ENCODE measurements around the gene ATP4A. TPM values are rescaled to one million over a fixed set of nuclear protein-coding genes. Genes with fewer than 3 reads are reported as not detected.

The ATP4A gene
- polyA plus RNA-seq, 1 donor from 2014 or later: not detected

DNA sequence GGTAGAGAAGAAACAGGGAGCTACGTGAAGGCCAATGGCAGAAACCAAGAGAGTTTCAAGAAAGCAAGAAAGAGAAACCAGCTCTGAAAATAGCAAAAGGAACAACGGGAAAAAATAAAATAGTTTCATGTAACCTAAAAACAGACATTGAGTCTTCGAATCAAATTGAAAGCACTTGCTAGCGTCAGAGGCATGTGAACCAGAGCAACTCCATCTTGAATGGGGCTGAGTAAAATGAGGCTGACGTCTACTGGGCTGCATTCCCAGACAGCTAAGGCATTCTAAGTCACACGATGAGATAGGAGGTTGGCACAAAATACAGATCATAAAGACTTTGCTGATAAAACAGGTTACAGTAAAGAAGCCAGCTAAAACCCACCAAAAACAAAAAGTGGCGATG lies 15.2 kb upstream of the ATP4A start:
- Histone ChIP-seq H3K27ac (ENCODE audit: low read length) (no peak overlapping the region), H3K9ac (ENCODE audit: low read length) (no peak overlapping the region), H2AFZ (ENCODE audit: low read depth, low read length) (no peak overlapping the region), H3K36me3 (ENCODE audit: insufficient read depth, low read length) (no peaks in the 10 kb centered on the region), H3K4me2 (ENCODE audit: low read length) (no peak overlapping the region), H4K20me1 (ENCODE audit: insufficient read depth) (no peaks in the 10 kb centered on the region), H3K9me3 (ENCODE audit: low read length) (no peaks in the 10 kb centered on the region), H3K79me2 (replicated peaks; ENCODE audit: insufficient read depth, low read length) (no peaks in the 10 kb centered on the region), H3K9me2 (ENCODE audit: insufficient read depth, low read length) (no peaks in the 10 kb centered on the region), H3F3A (ENCODE audit: insufficient read depth, low read length, poor library complexity, severe bottlenecking) (no peaks in the 10 kb centered on the region), H3K27me3 (ENCODE audit: insufficient read depth, low read depth, low read length) (no peaks in the 10 kb centered on the region), H3K4me3 (ENCODE audit: low read length) (no peak overlapping the region)
- TF ChIP-seq EP300 (conservative IDR thresholded peaks at IDR 0.05; ENCODE audit: poor library complexity, severe bottlenecking): no peak
- TF ChIP-seq SMC3 (conservative IDR thresholded peaks at IDR 0.05; ENCODE audit: poor library complexity): no peak
- TF ChIP-seq RAD21 (conservative IDR thresholded peaks at IDR 0.05): no peak
- no peak for TF ChIP-seq TAF1 (IDR thresholded peaks at IDR 0.05; ENCODE audit: low read depth)
- TF ChIP-seq, protein P1, sequence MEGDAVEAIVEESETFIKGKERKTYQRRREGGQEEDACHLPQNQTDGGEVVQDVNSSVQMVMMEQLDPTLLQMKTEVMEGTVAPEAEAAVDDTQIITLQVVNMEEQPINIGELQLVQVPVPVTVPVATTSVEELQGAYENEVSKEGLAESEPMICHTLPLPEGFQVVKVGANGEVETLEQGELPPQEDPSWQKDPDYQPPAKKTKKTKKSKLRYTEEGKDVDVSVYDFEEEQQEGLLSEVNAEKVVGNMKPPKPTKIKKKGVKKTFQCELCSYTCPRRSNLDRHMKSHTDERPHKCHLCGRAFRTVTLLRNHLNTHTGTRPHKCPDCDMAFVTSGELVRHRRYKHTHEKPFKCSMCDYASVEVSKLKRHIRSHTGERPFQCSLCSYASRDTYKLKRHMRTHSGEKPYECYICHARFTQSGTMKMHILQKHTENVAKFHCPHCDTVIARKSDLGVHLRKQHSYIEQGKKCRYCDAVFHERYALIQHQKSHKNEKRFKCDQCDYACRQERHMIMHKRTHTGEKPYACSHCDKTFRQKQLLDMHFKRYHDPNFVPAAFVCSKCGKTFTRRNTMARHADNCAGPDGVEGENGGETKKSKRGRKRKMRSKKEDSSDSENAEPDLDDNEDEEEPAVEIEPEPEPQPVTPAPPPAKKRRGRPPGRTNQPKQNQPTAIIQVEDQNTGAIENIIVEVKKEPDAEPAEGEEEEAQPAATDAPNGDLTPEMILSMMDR (IDR thresholded peaks at IDR 0.05; ENCODE audit: poor library complexity, severe bottlenecking): no peak
- TF ChIP-seq MXI1 (conservative IDR thresholded peaks at IDR 0.05; ENCODE audit: poor library complexity, severe bottlenecking): no peak
- TF ChIP-seq EZH2 (IDR thresholded peaks at IDR 0.05; ENCODE audit: borderline replicate concordance, insufficient read depth, low read length, poor library complexity, severe bottlenecking): no peak
- TF ChIP-seq, protein P2, sequence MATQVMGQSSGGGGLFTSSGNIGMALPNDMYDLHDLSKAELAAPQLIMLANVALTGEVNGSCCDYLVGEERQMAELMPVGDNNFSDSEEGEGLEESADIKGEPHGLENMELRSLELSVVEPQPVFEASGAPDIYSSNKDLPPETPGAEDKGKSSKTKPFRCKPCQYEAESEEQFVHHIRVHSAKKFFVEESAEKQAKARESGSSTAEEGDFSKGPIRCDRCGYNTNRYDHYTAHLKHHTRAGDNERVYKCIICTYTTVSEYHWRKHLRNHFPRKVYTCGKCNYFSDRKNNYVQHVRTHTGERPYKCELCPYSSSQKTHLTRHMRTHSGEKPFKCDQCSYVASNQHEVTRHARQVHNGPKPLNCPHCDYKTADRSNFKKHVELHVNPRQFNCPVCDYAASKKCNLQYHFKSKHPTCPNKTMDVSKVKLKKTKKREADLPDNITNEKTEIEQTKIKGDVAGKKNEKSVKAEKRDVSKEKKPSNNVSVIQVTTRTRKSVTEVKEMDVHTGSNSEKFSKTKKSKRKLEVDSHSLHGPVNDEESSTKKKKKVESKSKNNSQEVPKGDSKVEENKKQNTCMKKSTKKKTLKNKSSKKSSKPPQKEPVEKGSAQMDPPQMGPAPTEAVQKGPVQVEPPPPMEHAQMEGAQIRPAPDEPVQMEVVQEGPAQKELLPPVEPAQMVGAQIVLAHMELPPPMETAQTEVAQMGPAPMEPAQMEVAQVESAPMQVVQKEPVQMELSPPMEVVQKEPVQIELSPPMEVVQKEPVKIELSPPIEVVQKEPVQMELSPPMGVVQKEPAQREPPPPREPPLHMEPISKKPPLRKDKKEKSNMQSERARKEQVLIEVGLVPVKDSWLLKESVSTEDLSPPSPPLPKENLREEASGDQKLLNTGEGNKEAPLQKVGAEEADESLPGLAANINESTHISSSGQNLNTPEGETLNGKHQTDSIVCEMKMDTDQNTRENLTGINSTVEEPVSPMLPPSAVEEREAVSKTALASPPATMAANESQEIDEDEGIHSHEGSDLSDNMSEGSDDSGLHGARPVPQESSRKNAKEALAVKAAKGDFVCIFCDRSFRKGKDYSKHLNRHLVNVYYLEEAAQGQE (IDR thresholded peaks at IDR 0.05; ENCODE audit: borderline replicate concordance): no peak
- no peak for TF ChIP-seq POLR2AphosphoS5 (IDR thresholded peaks at IDR 0.05)

DNA sequence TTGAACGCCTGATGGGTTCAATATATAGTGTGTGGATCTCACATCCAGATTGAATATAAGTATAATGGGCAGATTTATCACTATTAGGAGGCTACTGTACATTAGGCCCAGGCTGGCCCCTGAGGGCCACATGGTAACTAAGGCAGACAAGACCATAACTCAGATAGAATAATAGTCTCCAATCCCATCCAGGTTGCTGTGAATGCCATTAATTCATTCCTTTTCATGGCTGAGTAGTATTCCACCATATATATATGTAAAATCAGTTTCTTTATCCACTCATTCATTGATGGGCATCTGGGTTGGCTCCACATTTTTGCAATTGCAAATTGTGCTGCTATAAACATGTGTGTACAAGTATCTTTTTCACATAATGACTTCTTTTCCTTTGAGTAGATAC lies 14.5 kb upstream of the ATP4A start:
- no peak overlapping the region for H3K4me3 ChIP-seq (ENCODE audit: low read length)
- H3K36me3 ChIP-seq (ENCODE audit: insufficient read depth, low read length): no peaks in the 10 kb centered on the region
- H3K9me2 ChIP-seq (ENCODE audit: insufficient read depth, low read length): no peaks in the 10 kb centered on the region
- H3F3A ChIP-seq (ENCODE audit: insufficient read depth, low read length, poor library complexity, severe bottlenecking): no peaks in the 10 kb centered on the region
- H3K4me2 ChIP-seq (ENCODE audit: low read length): no peak overlapping the region
- no peak overlapping the region for H3K27ac ChIP-seq (ENCODE audit: low read length)
- no peak overlapping the region for H3K9ac ChIP-seq (ENCODE audit: low read length)
- TF ChIP-seq SMC3 (conservative IDR thresholded peaks at IDR 0.05; ENCODE audit: poor library complexity) (no peak), EZH2 (IDR thresholded peaks at IDR 0.05; ENCODE audit: borderline replicate concordance, insufficient read depth, low read length, poor library complexity, severe bottlenecking) (no peak), RAD21 (conservative IDR thresholded peaks at IDR 0.05) (no peak), TAF1 (IDR thresholded peaks at IDR 0.05; ENCODE audit: low read depth) (no peak)
- TF ChIP-seq, protein P1 (IDR thresholded peaks at IDR 0.05; ENCODE audit: poor library complexity, severe bottlenecking): no peak
- TF ChIP-seq, protein P2 (IDR thresholded peaks at IDR 0.05; ENCODE audit: borderline replicate concordance): no peak
- H3K9me3 ChIP-seq (ENCODE audit: low read length): no peaks in the 10 kb centered on the region
- H3K79me2 ChIP-seq (replicated peaks; ENCODE audit: insufficient read depth, low read length): no peaks in the 10 kb centered on the region
- H2AFZ ChIP-seq (ENCODE audit: low read depth, low read length): no peak overlapping the region
- H3K27me3 ChIP-seq (ENCODE audit: insufficient read depth, low read depth, low read length): no peaks in the 10 kb centered on the region
- no peaks in the 10 kb centered on the region for H4K20me1 ChIP-seq (ENCODE audit: insufficient read depth)
